Nephron progenitor cell (in vitro differentiated cells): ENCODE measurements around the gene NET1.

Experiments
- DNase-seq: peaks from one replicate; pipeline ENCODE4 v3.0.0; 2021
- H3K27ac Mint-ChIP-seq: 2 replicates; pipeline ENCODE4 v1.8.0; 2021; ENCODE audit warnings: mild to moderate bottlenecking, moderate library complexity, mixed read lengths
- H3K27me3 Mint-ChIP-seq: 2 replicates; pipeline ENCODE4 v1.8.0; 2021; ENCODE audit warnings: mild to moderate bottlenecking, low read depth, mixed read lengths; ENCODE audit not compliant: poor library complexity
- H3K36me3 Mint-ChIP-seq: 2 replicates; pipeline ENCODE4 v1.8.0; 2021; ENCODE audit warnings: low read depth, mixed read lengths
- H3K4me1 Mint-ChIP-seq: 2 replicates; pipeline ENCODE4 v1.8.0; 2021; ENCODE audit warnings: mixed read lengths
- H3K4me3 Mint-ChIP-seq: 2 replicates; pipeline ENCODE4 v1.8.0; 2021; ENCODE audit warnings: mild to moderate bottlenecking, moderate library complexity, mixed read lengths
- H3K9me3 Mint-ChIP-seq: 2 replicates; pipeline ENCODE4 v1.8.0; 2021; ENCODE audit warnings: mild to moderate bottlenecking, moderate library complexity, mixed read lengths
- TF ChIP-seq, protein P1 (sequence below): fragments of 200-600 bp; sonication (generic); IDR thresholded peaks from 2 replicates; pipeline ENCODE4 v1.5.0; 2021; ENCODE audit warnings: antibody characterized with exemption

Gene NET1

DNA sequence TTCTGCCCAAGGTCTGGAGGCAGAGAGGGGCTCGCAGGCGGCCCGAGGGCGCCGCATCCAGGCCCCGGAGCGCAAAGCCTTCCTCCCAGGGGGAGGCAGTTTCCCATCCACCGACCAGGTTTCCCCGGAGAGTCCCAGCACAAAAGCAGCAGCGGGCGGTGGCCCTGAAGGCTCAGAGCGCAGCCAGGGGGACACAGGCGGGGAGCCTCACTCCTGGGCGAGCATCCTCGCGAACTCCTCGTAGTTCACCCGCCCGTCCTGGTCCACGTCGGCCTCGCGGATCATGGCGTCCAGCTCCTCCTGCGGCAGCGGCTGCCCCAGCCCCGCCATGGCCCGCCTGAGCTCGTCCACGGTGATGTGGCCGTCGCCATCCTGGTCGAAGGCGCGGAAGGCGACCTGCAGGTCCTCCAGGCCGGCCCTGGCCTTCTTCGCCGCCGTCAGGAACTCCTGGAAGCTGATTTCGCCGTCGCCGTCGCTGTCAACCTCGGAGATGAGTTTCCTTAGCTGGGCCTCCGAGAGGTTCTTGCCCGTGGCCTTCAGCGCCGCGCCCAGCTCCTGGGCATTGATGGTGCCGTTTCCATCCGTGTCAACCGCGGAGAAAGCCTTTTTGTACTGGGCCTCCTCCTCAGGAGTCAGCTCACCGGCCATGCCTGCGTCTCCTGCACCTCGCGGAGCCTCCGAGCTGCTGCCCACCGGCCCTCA lies 86.6 kb downstream of the NET1 start:
- Mint-ChIP-seq H3K27me3 (no peaks in the 10 kb centered on the region), H3K27ac (no peak overlapping the region)
- TF ChIP-seq, protein P1, sequence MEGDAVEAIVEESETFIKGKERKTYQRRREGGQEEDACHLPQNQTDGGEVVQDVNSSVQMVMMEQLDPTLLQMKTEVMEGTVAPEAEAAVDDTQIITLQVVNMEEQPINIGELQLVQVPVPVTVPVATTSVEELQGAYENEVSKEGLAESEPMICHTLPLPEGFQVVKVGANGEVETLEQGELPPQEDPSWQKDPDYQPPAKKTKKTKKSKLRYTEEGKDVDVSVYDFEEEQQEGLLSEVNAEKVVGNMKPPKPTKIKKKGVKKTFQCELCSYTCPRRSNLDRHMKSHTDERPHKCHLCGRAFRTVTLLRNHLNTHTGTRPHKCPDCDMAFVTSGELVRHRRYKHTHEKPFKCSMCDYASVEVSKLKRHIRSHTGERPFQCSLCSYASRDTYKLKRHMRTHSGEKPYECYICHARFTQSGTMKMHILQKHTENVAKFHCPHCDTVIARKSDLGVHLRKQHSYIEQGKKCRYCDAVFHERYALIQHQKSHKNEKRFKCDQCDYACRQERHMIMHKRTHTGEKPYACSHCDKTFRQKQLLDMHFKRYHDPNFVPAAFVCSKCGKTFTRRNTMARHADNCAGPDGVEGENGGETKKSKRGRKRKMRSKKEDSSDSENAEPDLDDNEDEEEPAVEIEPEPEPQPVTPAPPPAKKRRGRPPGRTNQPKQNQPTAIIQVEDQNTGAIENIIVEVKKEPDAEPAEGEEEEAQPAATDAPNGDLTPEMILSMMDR = no peak

DNA sequence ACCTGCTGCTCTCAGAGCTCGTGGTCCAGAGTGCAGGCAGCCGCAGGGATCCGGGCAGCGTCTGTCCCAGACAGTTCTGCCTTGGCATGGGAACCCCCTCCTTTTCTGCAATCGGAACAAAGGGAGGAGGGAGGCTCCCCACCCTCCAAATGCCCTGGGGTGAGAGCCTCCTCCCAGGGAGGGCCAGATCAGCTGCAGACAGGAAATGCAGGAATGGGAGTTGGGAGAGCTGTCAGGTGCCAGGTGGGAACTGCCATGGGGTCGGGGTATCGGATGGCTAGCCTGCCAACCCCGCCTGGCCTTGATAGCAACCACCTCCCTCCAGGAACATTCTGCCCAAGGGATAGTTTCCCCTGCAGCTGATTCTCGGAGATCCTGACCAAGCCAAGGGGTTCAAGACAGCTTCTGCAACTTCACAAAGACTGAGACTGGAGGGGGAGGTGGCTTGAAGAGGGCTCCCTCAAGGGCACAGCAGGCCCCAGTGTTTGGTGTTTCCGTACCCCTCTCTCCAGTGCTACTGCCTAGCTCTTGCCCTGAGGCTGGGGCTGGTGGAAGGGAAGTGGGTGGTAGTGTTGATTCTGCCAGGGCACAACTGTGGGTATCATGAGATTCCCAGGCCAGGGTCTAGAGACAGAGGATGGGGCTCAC lies 87.3 kb downstream of the NET1 start, which contains the start of gene CALML5:
Gene CALML5 (minus strand): TSS at position 78 of the 648 bp plus-strand sequence. CDS start 132 bp downstream, outside the sequence.
- no peak for DNase-seq
- Mint-ChIP-seq H3K36me3 (no peaks in the 10 kb centered on the region), H3K4me3 (no peak within 1 kb of the TSS), H3K9me3 (no peaks in the 10 kb centered on the region), H3K4me1 (peaks cover 23% of the 10 kb centered on the region), H3K27ac (no peak within 1 kb of the TSS), H3K27me3 (peaks cover 4% of the 10 kb centered on the region)
- TF ChIP-seq, protein P1 = no peak

More for the DNA sequence above, 86.6 kb downstream of the NET1 start:
- no peak for DNase-seq
- Mint-ChIP-seq H3K4me3 (no peak overlapping the region), H3K36me3 (no peaks in the 10 kb centered on the region), H3K4me1 (peaks cover 29% of the 10 kb centered on the region), H3K9me3 (no peaks in the 10 kb centered on the region)

DNA sequence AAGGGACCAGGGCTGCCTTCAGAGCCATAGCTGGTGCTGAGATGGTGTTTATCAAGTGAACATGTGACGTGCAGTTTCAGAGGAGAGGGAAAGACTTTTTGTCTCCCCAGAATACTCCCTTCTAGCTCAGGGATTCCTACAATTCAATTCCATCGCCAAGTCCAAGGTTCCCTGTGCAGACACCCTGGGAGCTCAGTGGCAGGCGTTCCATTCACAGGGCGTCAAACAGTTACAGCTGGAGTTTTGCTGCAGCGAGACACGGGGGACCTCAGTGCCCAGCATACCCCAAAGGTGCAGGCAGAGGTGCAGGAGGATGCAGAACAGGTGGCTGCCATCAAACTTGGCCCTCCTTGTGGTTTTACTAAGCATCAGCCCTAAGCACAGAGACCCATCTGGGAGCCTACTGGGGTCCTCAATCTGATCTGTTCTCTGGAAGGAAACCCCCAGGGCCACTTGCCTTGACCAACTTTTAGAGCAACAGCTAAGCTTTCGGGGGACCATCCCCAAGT lies 87.9 kb downstream of the NET1 start:
- Mint-ChIP-seq H3K4me1 (peaks cover 21% of the 10 kb centered on the region), H3K27me3 (peaks cover 4% of the 10 kb centered on the region), H3K9me3 (no peaks in the 10 kb centered on the region), H3K4me3 (no peak overlapping the region), H3K36me3 (no peaks in the 10 kb centered on the region), H3K27ac (no peak overlapping the region)
- TF ChIP-seq, protein P1 = no peak
- DNase-seq = no peak

DNA sequence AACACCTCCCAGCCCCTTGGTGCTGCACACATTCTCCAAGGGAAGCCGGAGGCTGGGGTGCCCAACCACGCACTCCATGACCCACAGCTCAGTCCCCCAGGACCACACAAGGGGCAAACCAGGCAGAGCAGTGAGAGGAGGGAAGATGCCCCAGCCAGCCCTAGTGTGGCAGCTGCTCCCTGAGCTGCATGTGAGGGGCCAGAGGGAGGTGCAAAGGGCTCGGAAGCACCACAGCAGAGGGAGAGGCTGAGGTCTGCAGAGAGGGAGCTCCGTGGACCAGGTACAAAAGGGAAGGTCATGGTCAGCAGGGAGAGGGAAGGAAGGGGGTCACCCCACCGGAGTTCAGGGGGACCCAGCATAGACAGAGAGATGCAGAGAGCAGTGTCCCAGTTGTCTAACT lies 88.6 kb downstream of the NET1 start:
- Mint-ChIP-seq H3K4me1 (peaks cover 16% of the 10 kb centered on the region), H3K36me3 (no peaks in the 10 kb centered on the region), H3K4me3 (no peak overlapping the region), H3K27ac (no peak overlapping the region), H3K9me3 (no peaks in the 10 kb centered on the region), H3K27me3 (peaks cover 4% of the 10 kb centered on the region)
- no peak for DNase-seq
- TF ChIP-seq, protein P1 = no peak

DNA sequence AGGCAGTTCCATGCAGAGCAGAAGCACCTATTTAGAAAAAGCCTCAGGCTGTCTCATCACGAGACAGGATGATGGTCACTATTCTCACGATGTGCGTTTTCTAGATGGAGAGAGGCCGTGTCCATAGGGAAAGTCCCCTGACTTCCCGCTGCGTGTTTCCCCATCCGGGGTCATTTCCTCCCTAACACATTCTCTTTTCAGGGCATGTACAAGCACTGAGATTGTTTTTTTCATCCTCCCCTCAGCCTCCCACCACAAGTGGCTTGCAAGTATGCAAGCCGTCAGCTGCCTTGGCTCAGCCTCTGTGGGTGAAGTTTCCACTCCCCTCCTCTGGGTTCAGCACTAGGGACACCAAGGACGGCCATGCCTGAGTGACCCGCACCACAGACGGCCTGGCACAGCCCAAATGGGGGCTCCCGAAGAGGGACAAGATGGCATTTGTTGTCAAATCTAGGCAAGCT lies 89.7 kb downstream of the NET1 start:
- Mint-ChIP-seq H3K9me3 (no peaks in the 10 kb centered on the region), H3K36me3 (no peaks in the 10 kb centered on the region), H3K27me3 (peaks cover 4% of the 10 kb centered on the region), H3K4me1 (peaks cover 11% of the 10 kb centered on the region), H3K4me3 (no peak overlapping the region), H3K27ac (no peak overlapping the region)
- DNase-seq = no peak
- TF ChIP-seq, protein P1 = no peak
